OCI-LY3 (cell line): ENCODE data around the gene COQ2.

Source experiments
- EZH2phosphoT487 ChIP-seq: fragments of 200-600 bp; shearing (Covaris generic); IDR thresholded peaks from 2 replicates; pipeline ENCODE4 v1.6.1; 2018; ENCODE audit warnings: antibody characterized with exemption, mixed run types, low read depth
- TF ChIP-seq, protein P1 (sequence below): fragments of 200-600, 300-600 bp; sonication (generic); IDR thresholded peaks from 2 replicates; pipeline ENCODE4 v1.5.1; 2014; ENCODE audit warnings: antibody characterized with exemption, low read length, low read depth

DNA sequence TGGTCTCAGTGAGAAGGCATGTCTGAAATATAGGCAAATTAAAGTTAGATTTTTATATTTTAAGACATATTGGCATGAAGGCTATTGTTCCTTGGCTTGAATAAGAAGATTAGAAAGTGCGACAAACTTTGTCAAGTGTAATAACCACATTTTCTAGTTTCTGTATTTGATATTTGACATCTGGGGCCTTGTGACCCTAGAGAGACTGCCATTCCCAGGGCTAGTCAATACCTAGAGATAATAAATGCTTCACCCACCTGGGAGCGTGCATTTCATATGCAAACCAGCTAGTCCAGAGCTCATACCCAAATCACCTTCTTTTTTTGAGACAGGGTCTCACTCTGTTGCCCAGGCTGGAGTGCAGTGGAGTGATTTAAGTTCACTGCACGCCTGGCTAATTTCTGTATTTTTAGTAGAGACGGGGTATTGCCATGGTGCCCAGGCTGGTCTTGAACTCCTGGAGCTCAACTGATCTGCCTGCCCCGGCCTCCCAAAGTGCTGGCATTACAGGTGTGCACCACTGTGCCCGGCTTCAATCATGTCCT lies 62.6 kb downstream of the COQ2 start:
- TF ChIP-seq, protein P1, sequence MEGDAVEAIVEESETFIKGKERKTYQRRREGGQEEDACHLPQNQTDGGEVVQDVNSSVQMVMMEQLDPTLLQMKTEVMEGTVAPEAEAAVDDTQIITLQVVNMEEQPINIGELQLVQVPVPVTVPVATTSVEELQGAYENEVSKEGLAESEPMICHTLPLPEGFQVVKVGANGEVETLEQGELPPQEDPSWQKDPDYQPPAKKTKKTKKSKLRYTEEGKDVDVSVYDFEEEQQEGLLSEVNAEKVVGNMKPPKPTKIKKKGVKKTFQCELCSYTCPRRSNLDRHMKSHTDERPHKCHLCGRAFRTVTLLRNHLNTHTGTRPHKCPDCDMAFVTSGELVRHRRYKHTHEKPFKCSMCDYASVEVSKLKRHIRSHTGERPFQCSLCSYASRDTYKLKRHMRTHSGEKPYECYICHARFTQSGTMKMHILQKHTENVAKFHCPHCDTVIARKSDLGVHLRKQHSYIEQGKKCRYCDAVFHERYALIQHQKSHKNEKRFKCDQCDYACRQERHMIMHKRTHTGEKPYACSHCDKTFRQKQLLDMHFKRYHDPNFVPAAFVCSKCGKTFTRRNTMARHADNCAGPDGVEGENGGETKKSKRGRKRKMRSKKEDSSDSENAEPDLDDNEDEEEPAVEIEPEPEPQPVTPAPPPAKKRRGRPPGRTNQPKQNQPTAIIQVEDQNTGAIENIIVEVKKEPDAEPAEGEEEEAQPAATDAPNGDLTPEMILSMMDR: no peak
- no peak for TF ChIP-seq EZH2phosphoT487
